HUDEP-2 (cell line): ENCODE results near the gene RUFY1.
A peak's percentile ranks its signal among the peaks of the same experiment; 100 is the strongest.

ENCODE experiments used
- DNase-seq, 76 experiments: peaks; one replicate each; lab custom pipeline; 2025; ENCODE audit not compliant: unreplicated experiment in 76 of 76; lab: John Stamatoyannopoulos, UW

The RUFY1 gene

DNA sequence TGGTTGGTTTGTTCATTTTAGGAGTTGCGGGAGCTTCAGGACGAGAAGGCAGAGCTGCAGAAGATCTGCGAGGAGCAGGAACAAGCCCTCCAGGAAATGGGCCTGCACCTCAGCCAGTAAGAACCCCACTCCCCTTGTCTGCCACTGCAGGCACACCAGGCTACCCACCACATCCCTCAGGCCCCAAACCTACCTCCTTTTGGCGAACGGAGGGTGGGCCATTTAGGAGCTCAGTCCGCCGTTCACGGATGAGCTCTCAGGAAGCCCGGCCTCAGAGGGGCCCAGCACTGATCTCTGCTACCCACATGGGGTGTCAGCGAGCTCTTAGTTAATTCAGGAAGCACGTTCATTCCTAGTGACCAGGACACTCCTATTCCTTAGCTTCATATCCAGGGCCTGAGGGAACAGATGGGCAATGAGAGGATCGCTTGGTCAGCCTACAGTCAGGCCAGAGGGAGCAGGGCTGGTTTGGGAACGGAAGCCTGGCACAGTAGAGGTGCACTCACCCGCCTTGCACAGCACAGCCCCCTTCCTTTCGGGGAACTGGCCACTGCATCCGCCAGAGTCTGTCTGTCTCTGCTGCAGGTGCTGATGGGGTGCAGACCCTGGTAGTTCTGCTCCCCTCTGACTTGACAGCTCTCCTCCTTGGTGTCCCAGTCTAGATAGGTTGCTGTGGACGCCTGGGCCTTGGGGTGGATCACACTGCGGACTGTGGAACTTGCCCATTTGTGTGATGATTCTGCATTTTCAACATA, 51.7 kb downstream of the RUFY1 start:
- DNase-seq = no peak

DNA sequence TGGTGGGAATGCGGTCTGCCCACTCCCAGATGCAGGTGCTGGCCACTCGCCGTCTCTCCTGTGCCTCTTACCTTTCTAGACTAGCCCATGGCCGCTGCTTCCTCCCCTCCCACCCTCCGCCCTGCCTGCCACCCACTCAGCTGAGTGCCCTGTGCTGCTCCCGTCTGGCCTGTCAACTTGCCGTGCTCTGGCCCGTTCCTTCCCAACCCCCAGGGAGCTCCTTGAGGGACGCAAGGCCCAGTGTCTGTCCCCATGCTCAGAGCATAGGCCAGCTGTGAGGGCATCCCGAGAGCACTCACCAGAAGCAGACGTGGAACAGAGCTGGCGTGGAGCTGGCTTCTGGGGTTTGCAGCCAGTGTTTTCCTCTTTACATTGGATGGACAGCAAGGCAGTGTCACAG, 53.0 kb downstream of the RUFY1 start:
- DNase-seq = no peak

DNA sequence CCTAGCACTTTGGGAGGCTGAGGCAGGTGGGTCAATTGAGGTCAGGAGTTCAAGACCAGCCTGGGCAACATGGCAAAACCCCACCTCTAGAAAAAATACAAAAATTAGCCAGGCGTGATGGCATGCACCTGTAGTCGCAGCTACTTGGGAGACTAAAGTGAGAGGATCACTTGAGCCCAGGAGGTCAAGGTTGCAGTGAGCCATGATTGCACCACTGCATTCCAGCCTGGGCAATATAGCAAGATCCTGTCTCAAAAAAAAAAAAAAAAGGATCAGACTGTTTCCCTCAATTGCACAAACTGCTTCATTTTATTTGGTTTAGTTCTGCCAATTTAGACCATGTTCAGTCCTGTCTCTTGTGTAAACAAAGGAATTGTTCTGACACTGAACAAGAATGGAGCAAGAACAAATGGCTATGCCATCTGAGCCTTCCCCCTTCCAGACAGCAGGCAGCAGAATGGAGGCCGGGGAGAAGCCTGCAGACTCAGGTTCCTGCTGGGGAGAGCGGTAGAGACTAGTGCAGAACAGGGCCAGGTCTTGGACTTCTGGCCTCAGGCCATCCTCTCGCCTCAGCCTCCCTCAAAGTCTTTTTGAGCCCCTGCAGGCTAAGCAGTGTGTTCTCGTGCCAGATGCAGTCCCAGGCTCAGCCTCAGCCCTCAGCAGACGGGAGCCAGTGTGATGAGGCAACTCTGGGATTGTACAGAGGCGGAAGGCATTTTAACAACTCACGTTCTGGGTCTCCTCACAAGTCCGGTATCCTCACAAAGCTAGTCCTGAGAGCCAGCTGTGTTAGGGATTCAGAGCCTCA, 54.9 kb downstream of the RUFY1 start:
- no peak for DNase-seq

DNA sequence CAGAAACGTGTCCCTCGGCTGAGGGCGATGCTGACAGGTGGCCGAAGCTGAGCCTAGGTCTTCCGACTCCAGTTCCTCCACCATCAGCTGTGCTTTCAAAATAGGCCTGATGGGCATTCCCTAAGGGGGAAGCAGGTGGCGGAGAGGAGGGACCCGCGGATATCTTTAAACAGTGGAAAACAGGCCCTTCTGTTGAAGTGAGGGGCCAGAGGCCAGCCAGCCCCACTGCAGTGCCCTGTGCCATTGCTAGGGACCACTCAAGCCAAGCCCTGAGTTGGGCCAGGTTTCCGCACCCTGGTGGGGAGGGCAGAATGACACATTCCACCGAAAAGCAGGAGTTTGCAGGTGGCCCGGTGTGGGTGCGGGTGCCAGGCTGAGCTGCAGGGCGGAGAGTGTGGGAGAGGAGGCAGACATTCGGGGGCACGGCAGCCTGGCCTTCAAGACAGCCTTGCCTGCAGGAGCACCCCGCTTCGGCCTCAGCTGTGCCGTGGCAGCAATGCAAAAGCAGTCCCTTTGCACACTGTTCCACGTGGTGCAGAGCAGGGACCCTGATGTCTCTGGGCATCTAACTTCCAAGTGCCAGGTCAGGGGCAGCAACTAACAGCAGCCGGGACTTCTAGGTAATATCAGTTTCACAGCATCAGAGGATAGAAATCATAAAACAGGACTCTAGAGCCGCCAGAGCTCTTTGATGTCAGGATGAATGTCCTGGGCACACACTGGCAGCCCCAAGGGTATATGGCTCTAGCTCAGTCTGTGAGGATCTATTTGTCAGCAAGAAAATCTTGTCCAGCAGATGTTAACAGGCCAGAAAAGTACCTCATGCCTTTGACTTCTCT, 55.9 kb downstream of the RUFY1 start:
- no peak for DNase-seq

DNA sequence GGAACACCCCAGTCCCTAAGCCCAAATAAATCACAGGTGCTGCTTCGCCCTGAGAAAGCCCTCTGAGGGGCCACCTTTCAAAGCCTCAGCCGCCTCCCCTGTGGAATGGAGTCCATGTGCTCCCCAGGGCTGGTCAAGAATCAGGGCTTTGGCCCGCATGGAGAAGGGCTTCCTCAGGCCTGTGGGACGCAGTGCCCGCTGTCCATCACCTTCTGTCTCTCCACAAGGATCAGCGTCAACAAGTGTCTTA, 56.5 kb downstream of the RUFY1 start:
- DNase-seq = no peak

DNA sequence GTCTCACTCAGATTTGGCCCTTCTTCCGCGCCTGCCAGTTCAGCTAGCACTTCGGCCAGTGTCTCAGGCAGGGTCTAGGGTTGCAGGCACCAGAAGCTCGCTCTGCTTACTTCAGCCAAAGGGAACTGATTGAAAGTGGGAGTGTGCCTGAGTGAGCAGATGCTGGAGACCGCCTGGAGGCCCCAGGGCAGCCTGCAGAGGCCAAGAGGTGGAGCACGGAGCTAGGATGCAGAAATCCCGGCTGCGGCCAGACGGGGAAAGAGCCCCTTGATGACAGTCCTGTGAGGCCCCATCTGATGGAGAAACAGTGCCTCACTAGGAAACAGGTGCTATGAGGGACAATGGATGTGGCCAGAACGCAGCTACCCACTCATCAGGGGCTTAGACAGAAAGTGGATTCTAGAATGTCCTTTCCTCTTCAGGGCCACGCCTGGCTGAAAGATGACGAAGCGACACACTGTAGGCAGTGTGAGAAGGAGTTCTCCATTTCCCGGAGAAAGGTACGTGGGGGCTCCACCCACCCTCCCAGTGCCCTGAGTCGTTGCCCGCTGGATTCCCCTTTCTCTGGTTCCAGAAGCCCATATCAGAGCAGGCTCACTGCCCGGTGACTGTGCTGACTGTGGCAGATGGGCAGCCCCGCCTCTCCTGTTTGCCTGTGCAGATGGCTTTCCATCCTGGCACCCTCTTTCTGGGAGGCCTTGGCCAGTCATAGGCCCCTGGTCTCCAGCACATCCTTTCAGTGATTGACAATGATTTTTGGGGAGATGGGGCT, 57.0 kb downstream of the RUFY1 start:
- peak in 1 of 76 experiments; percentile 16 for DNase-seq

DNA sequence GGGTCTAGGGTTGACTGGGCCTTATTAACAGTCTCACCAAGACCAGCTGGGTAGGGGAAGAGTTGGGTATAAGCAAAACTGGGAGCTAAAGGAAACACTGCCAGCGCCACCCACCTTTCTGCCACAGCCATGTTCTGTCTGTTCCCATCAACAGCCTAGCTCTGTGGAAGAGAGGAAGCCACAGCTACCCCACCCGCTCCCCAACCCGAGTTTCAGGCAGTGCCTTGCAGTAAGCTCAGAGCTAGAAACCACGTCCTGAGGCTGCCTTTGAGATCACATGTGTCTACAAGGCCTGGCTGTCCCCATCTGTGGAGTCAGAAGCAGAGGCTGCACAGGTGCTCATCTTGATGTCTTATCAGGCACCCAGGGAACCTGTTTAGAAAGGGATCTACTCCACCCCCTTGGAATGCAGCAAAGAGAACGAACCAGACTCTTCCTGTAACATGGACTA, 57.8 kb downstream of the RUFY1 start:
- no peak for DNase-seq

DNA sequence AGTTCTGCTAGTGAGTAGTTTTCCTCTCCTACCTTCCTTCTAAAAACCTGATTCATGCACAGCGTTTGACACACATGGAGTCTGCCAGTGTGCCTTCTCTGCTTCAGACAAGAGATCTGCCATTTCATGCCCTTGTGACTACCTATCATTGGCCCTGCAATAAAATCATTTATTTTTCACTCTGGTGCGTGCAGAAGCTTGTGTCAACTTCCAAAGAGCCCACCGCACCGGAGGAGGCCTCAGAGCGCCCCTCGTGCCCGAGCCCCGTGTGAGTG, 59.4 kb downstream of the RUFY1 start:
- no peak for DNase-seq

DNA sequence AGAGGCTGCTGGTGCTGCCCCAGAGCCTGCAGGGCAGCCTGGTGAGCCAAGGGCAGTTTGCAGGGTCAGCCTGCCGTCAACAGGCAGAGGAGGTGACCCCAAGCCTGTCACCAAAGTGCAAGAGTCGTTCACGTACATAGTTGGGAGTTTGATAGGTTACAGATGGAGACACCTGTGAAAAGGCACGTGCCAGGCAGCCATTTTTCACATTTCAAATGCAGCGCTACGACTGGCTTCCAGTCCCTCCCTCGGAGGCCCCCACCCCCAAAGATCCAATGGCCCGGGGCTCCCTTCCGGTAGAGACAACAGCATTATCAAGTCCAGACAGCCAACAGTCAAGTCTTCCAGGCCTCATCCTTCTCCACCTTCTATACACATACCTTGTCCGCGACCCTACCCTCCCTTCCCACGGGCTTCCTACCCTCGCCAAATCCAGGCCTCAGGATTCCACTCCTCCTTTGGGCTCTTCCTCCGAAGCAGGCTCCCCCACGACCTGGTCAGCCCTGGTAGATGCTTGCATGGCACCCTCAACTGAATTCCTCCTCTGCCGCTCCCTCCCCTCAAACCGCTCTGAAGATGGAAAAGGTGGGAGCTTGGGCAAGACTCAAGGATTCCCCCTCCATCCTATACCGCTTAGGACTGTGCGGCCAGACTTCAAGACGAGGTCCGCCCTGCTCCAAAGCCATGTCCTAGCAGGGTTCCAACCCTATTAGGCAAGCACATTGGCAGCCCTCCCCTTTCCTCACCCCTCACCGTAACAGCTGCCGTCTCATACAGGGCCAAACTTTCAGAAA, 60.0 kb downstream of the RUFY1 start:
- DNase-seq = peak in 1 of 76 experiments; percentile 8

DNA sequence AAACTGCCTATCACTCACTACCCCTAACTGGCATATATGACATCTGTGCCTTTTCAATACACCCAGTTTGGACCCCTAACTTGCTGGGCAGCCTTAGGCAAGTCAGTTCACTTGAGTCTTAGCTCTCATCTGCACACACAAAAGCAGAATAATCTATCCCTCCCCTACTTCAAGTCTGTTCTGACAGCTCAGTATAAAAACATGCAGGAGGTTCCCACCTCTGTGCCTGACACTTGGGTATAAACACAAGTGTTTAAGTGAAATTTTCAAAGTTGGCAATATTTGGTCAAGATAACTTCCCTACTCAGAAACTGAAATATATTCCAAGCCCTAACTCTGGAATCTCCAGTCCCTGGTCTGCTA, 60.5 kb downstream of the RUFY1 start:
- DNase-seq = no peak

DNA sequence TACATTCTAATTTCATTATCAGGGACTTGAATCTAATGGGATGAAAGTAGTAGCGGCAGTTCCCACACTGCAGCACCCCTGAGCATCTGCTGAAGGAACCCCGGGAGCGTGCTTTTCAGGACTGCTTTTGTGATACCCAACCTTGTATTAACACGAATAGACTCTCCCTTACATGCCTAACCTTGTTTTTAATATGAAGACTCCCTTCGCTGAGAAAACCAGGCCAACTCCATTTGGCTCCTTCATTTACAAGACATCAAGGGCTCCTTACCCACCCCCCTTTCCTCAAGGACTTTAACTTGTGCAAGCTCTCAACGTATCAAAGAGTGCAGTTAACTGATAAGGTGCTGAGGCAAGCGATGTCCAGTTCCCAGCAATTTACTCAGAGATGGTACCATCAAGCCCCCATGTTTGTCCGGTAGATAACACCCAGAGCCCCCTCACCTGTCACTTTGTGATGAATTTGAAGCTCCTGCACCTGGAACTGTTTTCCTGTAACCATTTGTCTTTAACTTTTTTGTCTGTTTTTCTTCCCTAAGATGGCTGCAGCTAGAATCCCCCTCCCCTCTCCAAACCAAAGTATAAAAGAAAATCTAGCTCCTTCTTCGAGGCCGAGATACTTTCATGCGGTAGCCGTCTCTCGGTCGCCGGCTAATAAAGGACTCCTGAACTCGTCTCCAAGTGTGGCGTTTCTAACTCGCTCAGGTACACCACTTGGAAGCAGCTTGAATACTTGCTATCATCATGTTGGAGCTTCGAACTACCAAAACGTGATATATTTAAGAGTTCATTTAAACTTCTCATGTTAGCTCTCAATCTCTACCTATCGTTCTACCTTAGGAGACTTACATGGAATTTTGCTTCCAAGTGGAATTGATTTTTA, 62.5 kb downstream of the RUFY1 start:
- DNase-seq = peak in 10 of 76 experiments; percentile 12 to 41 (median 21)

DNA sequence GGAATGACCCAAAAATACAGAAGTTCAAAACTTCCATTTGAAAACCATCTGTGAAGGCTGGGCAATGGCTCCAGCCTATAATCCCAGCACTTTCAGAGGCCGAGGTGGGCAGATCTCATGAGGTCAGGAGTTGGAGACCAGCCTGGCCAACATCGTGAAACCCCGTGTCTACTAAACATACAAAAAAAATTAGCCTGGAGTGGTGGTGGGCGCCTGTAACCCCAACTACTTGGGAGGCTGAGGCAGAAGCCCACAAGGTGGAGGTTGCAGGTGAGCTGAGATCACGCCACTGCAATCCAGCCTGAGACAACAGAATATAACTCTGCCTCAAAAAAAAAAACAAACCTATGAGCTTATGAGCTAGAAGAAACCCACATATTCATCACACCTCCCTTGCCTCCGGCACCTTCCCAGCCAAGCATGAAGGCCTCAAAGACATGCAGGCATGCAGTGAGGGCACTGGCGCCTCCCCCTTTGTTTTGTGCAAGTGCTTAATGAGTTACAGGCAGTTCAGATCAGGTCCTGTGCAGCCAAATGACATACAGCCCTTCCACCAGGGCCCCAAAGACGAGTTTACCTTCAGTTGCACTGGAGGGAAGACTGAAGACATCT, 63.2 kb downstream of the RUFY1 start:
- DNase-seq = peak in 2 of 76 experiments; percentile 20 to 23

DNA sequence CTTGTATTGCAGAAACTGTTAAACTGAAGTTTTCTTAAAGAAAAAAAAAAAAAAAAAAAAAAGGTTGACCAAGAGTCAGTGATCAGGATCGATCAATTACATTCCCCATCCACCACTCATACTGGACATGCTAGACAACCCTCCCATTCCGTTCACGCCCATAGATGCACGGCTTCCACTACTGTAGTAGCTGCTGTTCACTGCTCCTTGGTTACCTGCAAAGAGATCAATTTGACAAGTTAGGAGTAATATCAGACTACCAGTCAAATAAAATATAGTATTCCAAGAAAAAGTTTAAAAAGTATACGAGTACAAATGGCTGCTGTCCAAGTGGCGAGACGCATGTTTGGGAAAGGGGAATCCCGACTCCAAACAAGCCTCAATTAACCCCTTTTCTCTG, 64.4 kb downstream of the RUFY1 start:
- DNase-seq = no peak

DNA sequence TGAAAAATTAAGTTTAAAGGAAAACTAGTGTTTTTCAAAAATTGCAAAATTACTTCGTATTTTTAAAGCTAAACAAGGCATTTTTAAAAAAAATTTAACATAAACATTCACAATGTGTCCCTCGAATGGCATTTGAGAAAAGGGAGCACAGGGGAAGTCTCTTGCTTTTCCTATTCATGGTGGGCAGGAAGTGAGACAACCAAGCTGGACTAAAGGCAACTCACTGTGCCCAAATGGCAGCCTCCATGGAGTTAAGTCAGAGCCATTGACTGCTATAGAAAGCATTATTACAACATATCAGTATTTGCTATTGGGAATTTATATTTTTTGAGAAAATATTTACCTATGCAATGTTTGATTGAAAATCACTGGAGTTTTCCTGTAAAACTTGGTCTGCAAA, 64.8 kb downstream of the RUFY1 start:
- no peak for DNase-seq

DNA sequence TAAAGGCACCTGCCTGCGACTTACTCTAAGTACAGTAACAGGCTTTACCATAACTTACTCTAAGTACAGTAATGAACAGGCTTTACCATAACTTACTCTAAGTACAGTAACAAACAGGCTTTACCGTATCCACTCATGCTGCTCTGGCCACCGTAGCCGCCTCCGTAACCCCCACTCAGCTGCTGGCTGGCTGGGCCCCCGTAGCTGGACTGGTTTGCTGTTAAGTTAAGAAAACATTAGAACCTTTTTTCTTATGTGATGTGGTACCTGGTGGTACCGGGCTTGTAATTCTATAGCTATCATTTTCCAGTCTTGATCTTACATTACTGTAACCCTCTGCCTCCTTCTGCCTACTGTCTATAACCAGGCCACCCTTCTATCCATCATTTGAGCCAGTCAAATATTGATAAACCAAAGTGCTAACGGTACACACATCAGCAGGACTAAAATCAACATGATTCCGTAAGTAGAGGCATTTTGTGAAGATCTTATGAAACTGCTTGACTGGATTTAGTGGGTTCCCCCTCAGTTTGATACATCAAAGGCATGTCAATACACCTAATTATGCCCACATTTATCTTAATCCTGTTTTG, 65.7 kb downstream of the RUFY1 start:
- DNase-seq = no peak

DNA sequence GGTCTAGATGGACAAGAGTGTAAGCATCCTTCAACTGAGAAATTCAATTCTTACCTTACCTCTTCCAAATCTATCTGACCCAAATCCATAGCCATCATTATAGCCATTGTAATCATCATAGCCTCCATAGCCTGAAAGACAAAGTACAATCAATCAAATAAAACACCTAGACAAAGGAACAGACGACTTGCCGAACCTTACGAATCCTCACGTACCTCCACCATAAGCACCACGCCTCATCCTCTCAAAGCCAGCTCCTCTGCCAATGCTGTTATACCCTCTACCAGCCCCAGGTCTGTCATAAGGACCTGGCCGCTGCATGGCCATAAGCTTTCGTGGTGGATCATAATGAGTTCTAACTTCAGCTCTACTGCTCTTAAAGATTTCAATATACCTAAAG, 67.6 kb downstream of the RUFY1 start:
- DNase-seq = no peak

DNA sequence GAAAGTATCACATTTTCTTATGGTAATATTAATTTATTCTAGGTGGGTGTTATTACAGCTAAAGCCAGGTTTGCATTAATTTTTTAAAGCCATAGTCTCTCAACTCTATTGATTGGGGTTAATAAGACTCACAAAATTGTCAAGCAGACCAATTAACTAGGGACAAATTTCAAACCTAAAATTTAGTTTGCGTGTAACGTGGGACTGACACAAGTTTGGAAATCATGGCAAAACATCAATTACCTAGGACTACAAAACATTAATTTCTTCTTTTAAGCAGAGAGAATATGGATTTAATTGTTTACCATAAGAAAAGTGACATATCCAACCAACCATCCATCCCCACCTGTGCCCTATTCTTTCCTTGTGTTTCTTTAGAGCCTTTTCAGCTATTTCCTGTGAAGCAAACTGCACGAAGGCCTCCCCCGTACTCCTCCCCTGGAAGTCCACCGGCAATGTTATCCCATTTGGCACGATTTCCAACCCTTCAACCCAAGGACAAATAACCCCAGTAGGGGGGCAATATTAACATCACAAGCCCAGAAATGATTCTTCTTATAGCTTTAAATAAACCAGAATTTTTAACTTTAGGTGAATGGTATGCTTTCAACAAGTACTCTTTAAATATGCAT, 68.7 kb downstream of the RUFY1 start:
- DNase-seq = no peak

DNA sequence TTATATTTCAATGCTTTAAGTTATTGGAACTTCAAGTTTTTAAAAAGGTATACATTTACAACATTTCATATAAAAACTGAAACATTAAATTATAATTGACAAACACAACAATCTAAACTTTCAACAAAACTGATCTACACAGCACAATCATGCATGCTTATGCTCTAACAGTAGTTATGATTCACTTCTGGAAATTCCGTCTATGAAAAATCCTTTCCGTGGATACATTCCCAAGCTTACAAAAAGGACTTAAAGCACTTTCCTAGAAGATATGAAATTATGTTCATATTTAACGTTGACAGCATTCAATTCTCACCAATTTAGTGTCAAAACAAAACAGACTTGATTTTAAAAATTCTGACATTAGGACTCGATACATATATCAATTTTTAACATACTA, 69.4 kb downstream of the RUFY1 start:
- DNase-seq = no peak
